Colonic mucosa (tissue), 4 donors: ENCODE data around the gene TSPAN9. TPM values are rescaled to one million over a fixed set of nuclear protein-coding genes. Genes with fewer than 3 reads are reported as not detected.

ENCODE experiments used
- DNase-seq: peaks from one replicate; pipeline ENCODE4 v3.0.0-alpha.2; 2020
- H3K27ac ChIP-seq: fragments of 200-600 bp; one replicate; pipeline ENCODE4 v1.8.0; 2021
- H3K27me3 ChIP-seq: fragments of 200-600 bp; one replicate; pipeline ENCODE4 v1.8.0; 2021
- H3K36me3 ChIP-seq: fragments of 200-600 bp; one replicate; pipeline ENCODE4 v1.8.0; 2021
- H3K4me1 ChIP-seq: fragments of 200-600 bp; one replicate; pipeline ENCODE4 v1.8.0; 2021; ENCODE audit warnings: mild to moderate bottlenecking
- H3K4me3 ChIP-seq: fragments of 200-600 bp; one replicate; pipeline ENCODE4 v1.8.0; 2021
- H3K9ac ChIP-seq, 2 donors: one replicate each; pipeline ENCODE4 v1.7.0; 2013; ENCODE audit warnings: control low read depth in 2 of 2, low read depth in 2 of 2, low read length in 2 of 2
- H3K9me3 ChIP-seq: fragments of 200-600 bp; one replicate; pipeline ENCODE4 v1.8.0; 2021
- CTCF ChIP-seq: fragments of 200-600 bp; IDR thresholded peaks from one replicate; pipeline ENCODE4 v1.8.0; 2022; ENCODE audit warnings: antibody characterized with exemption, mild to moderate bottlenecking
- intact Hi-C: fragments of 100-400 bp; cut with DNase I; formaldehyde crosslinking; loops from one replicate; pipeline ENCODE4 v1.14.1; 2022
- total RNA-seq, 2 donors: library from RNA; stranded (reverse); fragmentation: NEBNext Ultra II Directional in 1 of 2; extraction: Animal tissue kit (Norgen Biotek cat#: 25700) in 1 of 2; gene quantifications; one replicate each; pipeline ENCODE4 v1.2.1, GENCODE V29; 2021
- donor health status: healthy.
- donor health status: DM: no; HTN: no; CAD: no.
- donor health status: DM: no; HTN: no; CAD: no.

TSPAN9 gene
- total RNA-seq, 2 donors from 2014 or later, result 4.7 to 9.9 TPM

- H3K36me3 ChIP-seq, result no peaks in the 10 kb centered on the region
- H3K27ac ChIP-seq, result no peak overlapping the region
- no peak for TF ChIP-seq CTCF
- H3K9ac ChIP-seq, result no peak overlapping the region
- no peak overlapping the region for H3K4me3 ChIP-seq
- intact Hi-C loops, result no loop called here
- no peaks in the 10 kb centered on the region for H3K9me3 ChIP-seq
- H3K27me3 ChIP-seq, result no peaks in the 10 kb centered on the region
- no peaks in the 10 kb centered on the region for H3K4me1 ChIP-seq
- DNase-seq, result no peak
These were observed 81.8 kb downstream of the TSPAN9 start for GRCh38 chr12:3158851-3159465.

GRCh38 chr12:3160081-3160480, 82.9 kb downstream of the TSPAN9 start:
- intact Hi-C loops, result no loop called here
- DNase-seq, result no peak
- H3K27ac ChIP-seq, result no peak overlapping the region
- TF ChIP-seq CTCF, result no peak
- H3K4me3 ChIP-seq, result no peak overlapping the region
- H3K4me1 ChIP-seq, result no peaks in the 10 kb centered on the region
- no peaks in the 10 kb centered on the region for H3K27me3 ChIP-seq
- H3K9me3 ChIP-seq, result no peaks in the 10 kb centered on the region
- H3K9ac ChIP-seq, result no peak overlapping the region
- H3K36me3 ChIP-seq, result no peaks in the 10 kb centered on the region

DNA sequence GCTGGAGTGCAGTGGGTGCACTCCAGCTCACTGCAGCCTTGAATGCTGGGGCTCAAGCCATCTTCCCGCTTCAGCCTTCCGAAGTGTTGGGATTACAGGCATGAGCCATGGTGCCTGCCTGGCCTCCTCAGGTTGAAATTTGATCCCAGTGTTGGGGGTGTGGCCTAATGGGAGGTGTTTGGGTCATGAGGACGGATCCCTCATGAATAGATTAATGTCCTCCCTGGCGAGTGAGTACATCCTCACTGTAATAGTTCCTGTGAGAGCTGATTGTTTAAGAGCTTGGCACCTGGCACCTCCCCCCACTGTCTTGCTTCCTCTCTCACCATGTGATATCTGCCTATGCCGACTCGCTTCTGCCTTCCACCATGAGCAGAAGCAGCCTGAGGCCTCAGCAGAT, 84.7 kb downstream of the TSPAN9 start:
- intact Hi-C loops, result no loop called here
- Histone ChIP-seq H3K4me1 (no peaks in the 10 kb centered on the region), H3K36me3 (no peaks in the 10 kb centered on the region), H3K9me3 (no peaks in the 10 kb centered on the region), H3K27me3 (no peaks in the 10 kb centered on the region), H3K27ac (no peak overlapping the region), H3K4me3 (no peak overlapping the region), H3K9ac (no peak overlapping the region)
- TF ChIP-seq CTCF, result no peak
- no peak for DNase-seq

DNA sequence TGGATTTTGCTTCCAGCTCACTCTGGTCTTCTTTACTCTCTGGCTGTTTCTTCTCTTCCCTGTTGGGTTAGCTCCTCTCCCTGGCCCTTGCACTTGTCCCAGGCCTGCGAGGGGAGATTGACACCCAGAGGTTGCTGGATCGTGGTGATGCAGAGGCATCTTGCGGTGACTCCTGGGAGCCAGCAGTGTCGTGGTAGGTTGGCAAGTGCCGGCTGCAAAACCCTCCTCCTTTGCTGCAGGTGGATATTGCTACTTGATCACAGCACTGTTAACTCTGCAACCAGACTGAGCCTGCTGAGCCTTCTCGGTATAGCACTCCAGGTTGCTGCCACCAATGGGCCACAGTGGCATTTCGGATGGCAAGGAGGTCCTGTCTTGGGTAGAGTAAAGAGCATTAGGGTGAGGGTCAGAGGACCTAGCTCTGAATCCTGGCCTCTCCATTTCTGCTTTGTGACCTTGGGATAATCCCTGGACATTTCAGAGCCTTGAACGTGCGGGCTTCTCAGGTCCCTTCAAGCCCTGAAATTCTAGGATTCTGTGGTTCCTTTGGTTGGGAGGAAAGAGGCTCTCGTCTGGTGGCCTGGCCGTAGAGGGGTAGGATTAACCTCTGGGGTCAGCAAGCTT, 87.4 kb downstream of the TSPAN9 start:
- H3K4me3 ChIP-seq, result no peak overlapping the region
- intact Hi-C loops, result no loop called here
- no peak for TF ChIP-seq CTCF
- H3K36me3 ChIP-seq, result no peaks in the 10 kb centered on the region
- DNase-seq, result no peak
- H3K9ac ChIP-seq, result no peak overlapping the region
- H3K27me3 ChIP-seq, result no peaks in the 10 kb centered on the region
- H3K27ac ChIP-seq, result no peak overlapping the region
- H3K4me1 ChIP-seq, result no peaks in the 10 kb centered on the region
- H3K9me3 ChIP-seq, result no peaks in the 10 kb centered on the region

GRCh38 chr12:3165078-3165980, 88.2 kb downstream of the TSPAN9 start:
- no peaks in the 10 kb centered on the region for H3K36me3 ChIP-seq
- H3K9me3 ChIP-seq, result no peaks in the 10 kb centered on the region
- H3K4me1 ChIP-seq, result no peaks in the 10 kb centered on the region
- H3K4me3 ChIP-seq, result no peak overlapping the region
- TF ChIP-seq CTCF, result no peak
- no peak overlapping the region for H3K9ac ChIP-seq
- intact Hi-C loops, result no loop called here
- H3K27ac ChIP-seq, result no peak overlapping the region
- no peaks in the 10 kb centered on the region for H3K27me3 ChIP-seq
- DNase-seq, result no peak
